ENCODE results near the gene DLG2. TPM values are rescaled to one million over a fixed set of nuclear protein-coding genes. Genes with fewer than 3 reads are reported as not detected.
A peak's percentile ranks its signal among the peaks of the same experiment; 100 is the strongest.
"Not testable (repeated sequence)": the region's sequence is repeated elsewhere in the genome, so short reads cannot be mapped to it uniquely, and the experiment has no call there.

Gene DLG2
- total RNA-seq, 1 donor from 2014 or later = 5.1 TPM

- Mint-ChIP-seq H3K4me3 (ENCODE audit: unreplicated experiment) (no peak overlapping the region), H3K27me3 (ENCODE audit: unreplicated experiment) (no peaks in the 10 kb centered on the region), H3K36me3 (ENCODE audit: low read depth, unreplicated experiment) (no peaks in the 10 kb centered on the region), H3K4me1 (ENCODE audit: unreplicated experiment) (no peaks in the 10 kb centered on the region), H3K27ac (ENCODE audit: unreplicated experiment) (no peak overlapping the region), H3K9me3 (ENCODE audit: unreplicated experiment) (no peaks in the 10 kb centered on the region)
- DNase-seq (ENCODE audit: low spot score) = no peak
- TF ChIP-seq CTCF (IDR thresholded peaks at IDR 0.05; ENCODE audit: unreplicated experiment) = no peak
These were observed 599.8 kb downstream of the DLG2 start for GRCh38 chr11:85027346-85027745.

DNA sequence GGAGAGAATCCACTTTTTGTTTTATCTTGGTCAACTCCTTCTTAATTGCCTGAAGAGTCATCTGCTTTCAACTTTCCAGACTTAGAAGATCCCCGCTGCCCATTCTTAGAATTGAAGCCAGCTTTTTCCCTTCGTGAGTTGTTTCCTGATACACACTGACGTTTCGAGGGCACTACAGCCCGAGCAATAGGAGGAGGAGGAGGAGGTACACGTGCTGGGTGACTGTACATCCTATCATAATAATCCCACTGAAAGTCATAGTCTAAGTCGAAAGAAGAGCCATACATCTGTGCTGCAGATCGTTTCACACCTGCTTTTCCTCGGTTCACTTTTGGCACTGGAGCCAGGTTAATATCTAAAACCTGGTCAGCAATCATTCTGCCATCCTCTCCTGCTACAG is 606.1 kb downstream of the DLG2 start:
- no peak for TF ChIP-seq CTCF (IDR thresholded peaks at IDR 0.05; ENCODE audit: unreplicated experiment)
- no peak overlapping the region for H3K27ac Mint-ChIP-seq (ENCODE audit: unreplicated experiment)
- DNase-seq (ENCODE audit: low spot score) = no peak

DNA sequence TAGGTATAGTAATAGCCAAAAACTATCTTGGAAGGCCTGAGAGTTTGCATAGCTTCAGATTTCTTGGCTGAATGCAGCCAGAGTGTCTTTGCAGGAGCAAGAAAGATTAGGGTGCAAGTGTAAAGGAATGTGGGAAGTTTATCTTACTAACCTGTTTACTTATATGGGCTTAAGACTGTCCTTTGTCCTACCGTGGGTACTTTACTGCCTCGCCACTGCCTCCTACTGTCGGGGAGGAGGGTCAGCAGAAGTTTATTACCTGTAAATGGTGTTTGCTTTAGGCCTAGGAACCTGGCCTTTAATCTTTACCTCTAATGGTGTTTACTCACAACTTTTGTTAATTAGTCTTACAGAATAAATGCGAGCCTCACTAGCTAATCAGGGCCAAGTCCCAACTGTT is 633.8 kb downstream of the DLG2 start:
- no peaks in the 10 kb centered on the region for H3K4me1 Mint-ChIP-seq (ENCODE audit: unreplicated experiment)
- peak; percentile 24 for DNase-seq (ENCODE audit: low spot score)
- no peaks in the 10 kb centered on the region for H3K36me3 Mint-ChIP-seq (ENCODE audit: low read depth, unreplicated experiment)
- H3K9me3 Mint-ChIP-seq (ENCODE audit: unreplicated experiment) = no peaks in the 10 kb centered on the region
- H3K27me3 Mint-ChIP-seq (ENCODE audit: unreplicated experiment) = no peaks in the 10 kb centered on the region
- TF ChIP-seq CTCF (IDR thresholded peaks at IDR 0.05; ENCODE audit: unreplicated experiment) = peak; percentile 32
- H3K4me3 Mint-ChIP-seq (ENCODE audit: unreplicated experiment) = no peak overlapping the region
- no peak overlapping the region for H3K27ac Mint-ChIP-seq (ENCODE audit: unreplicated experiment)

More for the DNA sequence above, 606.1 kb downstream of the DLG2 start:
- Mint-ChIP-seq H3K36me3 (ENCODE audit: low read depth, unreplicated experiment) (no peaks in the 10 kb centered on the region), H3K4me3 (ENCODE audit: unreplicated experiment) (no peak overlapping the region), H3K27me3 (ENCODE audit: unreplicated experiment) (peaks cover 2% of the 10 kb centered on the region), H3K4me1 (ENCODE audit: unreplicated experiment) (no peaks in the 10 kb centered on the region), H3K9me3 (ENCODE audit: unreplicated experiment) (no peaks in the 10 kb centered on the region)

- no peak for DNase-seq (ENCODE audit: low spot score)
- Mint-ChIP-seq H3K27ac (ENCODE audit: unreplicated experiment) (no peak overlapping the region), H3K27me3 (ENCODE audit: unreplicated experiment) (no peaks in the 10 kb centered on the region), H3K4me1 (ENCODE audit: unreplicated experiment) (no peaks in the 10 kb centered on the region), H3K36me3 (ENCODE audit: low read depth, unreplicated experiment) (no peaks in the 10 kb centered on the region), H3K4me3 (ENCODE audit: unreplicated experiment) (no peak overlapping the region), H3K9me3 (ENCODE audit: unreplicated experiment) (no peaks in the 10 kb centered on the region)
- TF ChIP-seq CTCF (IDR thresholded peaks at IDR 0.05; ENCODE audit: unreplicated experiment) = no peak
These were observed 637.0 kb downstream of the DLG2 start for GRCh38 chr11:84990141-84990540.

GRCh38 chr11:84987686-84988187 is 639.4 kb downstream of the DLG2 start:
- DNase-seq (ENCODE audit: low spot score); H3K4me1 Mint-ChIP-seq (ENCODE audit: unreplicated experiment); H3K9me3 Mint-ChIP-seq (ENCODE audit: unreplicated experiment); H3K4me3 Mint-ChIP-seq (ENCODE audit: unreplicated experiment); H3K36me3 Mint-ChIP-seq (ENCODE audit: low read depth, unreplicated experiment); H3K27me3 Mint-ChIP-seq (ENCODE audit: unreplicated experiment); H3K27ac Mint-ChIP-seq (ENCODE audit: unreplicated experiment): not testable (repeated sequence)
